PC-9 (cell line): Measurements from ENCODE around the gene PHF3. TPM values are rescaled to one million over a fixed set of nuclear protein-coding genes. Genes with fewer than 3 reads are reported as not detected.

Source experiments
- BruUV-seq: library from RNA; stranded (reverse); fragments of 400-500 nt; replicated peaks from 2 replicates; lab custom pipeline; 2021; lab: Mats Ljungman, UMichigan
- CTCF ChIA-PET: fragments of 300-600 bp; sonication (Branson Sonifier 250); formaldehyde crosslinking; loops from one replicate; lab custom pipeline; 2022; ENCODE audit warnings: antibody characterized with exemption; lab: Charles Lee
- POLR2A ChIA-PET: fragments of 300-600 bp; sonication (Branson Sonifier 250); formaldehyde crosslinking; loops from one replicate; lab custom pipeline; 2022; ENCODE audit warnings: antibody characterized with exemption; ENCODE audit not compliant: unreplicated experiment; lab: Charles Lee
- DNase-seq, 2 experiments: peaks; one replicate each; pipeline versions ENCODE4 v3.0.0 to v3.0.0-alpha.2; 2015 to 2022; ENCODE audit warnings: mixed read lengths in 1 of 2
- H2AFZ ChIP-seq: fragments of 200-600 bp; sonication (generic); 2 replicates; pipeline ENCODE4 v1.8.1; 2017; ENCODE audit warnings: antibody characterized with exemption
- H3F3A ChIP-seq: fragments of 200-600 bp; sonication (generic); 2 replicates; pipeline ENCODE4 v1.8.1; 2017; ENCODE audit warnings: antibody characterized with exemption, mild to moderate bottlenecking, low read depth; ENCODE audit not compliant: insufficient read depth
- H3K27ac ChIP-seq: fragments of 200-600 bp; sonication (generic); 2 replicates; pipeline ENCODE4 v1.6.1; 2016; ENCODE audit warnings: mixed run types
- H3K27me3 ChIP-seq: fragments of 200-600 bp; sonication (generic); 2 replicates; pipeline ENCODE4 v1.6.1; 2016; ENCODE audit warnings: low read depth, mixed run types; ENCODE audit not compliant: insufficient read depth
- H3K36me3 ChIP-seq: fragments of 200-600 bp; sonication (generic); 2 replicates; pipeline ENCODE4 v1.6.1; 2016; ENCODE audit warnings: low read depth, mixed run types
- H3K4me1 ChIP-seq: fragments of 200-600 bp; sonication (generic); replicated peaks from 2 replicates; pipeline ENCODE4 v1.6.1; 2016; ENCODE audit warnings: mixed run types; ENCODE audit not compliant: insufficient read depth
- H3K4me2 ChIP-seq: fragments of 200-600 bp; sonication (generic); 2 replicates; pipeline ENCODE4 v1.6.1; 2017; ENCODE audit warnings: mixed run types
- H3K4me3 ChIP-seq: fragments of 200-600 bp; sonication (generic); 2 replicates; pipeline ENCODE4 v1.6.1; 2016; ENCODE audit warnings: mixed run types
- H3K79me2 ChIP-seq: fragments of 200-600 bp; sonication (generic); 2 replicates; pipeline ENCODE4 v1.6.1; 2017; ENCODE audit warnings: low read depth, mixed run types
- H3K9me2 ChIP-seq: fragments of 200-600 bp; sonication (generic); 2 replicates; pipeline ENCODE4 v1.8.1; 2017; ENCODE audit warnings: mild to moderate bottlenecking; ENCODE audit not compliant: insufficient read depth
- H3K9me3 ChIP-seq: fragments of 200-600 bp; sonication (generic); 2 replicates; pipeline ENCODE4 v1.8.1; 2016; ENCODE audit warnings: low read depth; ENCODE audit not compliant: insufficient read depth
- H4K20me1 ChIP-seq: fragments of 200-600 bp; sonication (generic); 2 replicates; pipeline ENCODE4 v1.8.1; 2017; ENCODE audit not compliant: insufficient read depth
- CTCF ChIP-seq: fragments of 200-600 bp; sonication (generic); conservative IDR thresholded peaks from 2 replicates; pipeline ENCODE4 v1.6.1; 2017; ENCODE audit warnings: mixed run types, antibody characterized with exemption, mild to moderate bottlenecking, moderate library complexity
- EZH2 ChIP-seq: fragments of 200-600 bp; sonication (generic); IDR thresholded peaks from 2 replicates; pipeline ENCODE4 v1.8.0; 2017; ENCODE audit warnings: antibody characterized with exemption, low read depth
- intact Hi-C: fragments of 100-400 bp; cut with micrococcal nuclease; formaldehyde crosslinking; loops from one replicate; pipeline ENCODE4 v1.10.0; 2022; ENCODE audit not compliant: unreplicated experiment
- total RNA-seq: library from RNA; stranded (reverse); gene quantifications from 2 replicates; pipeline ENCODE4 v1.2.3, GENCODE V29; 2021

PHF3 gene
- total RNA-seq, 1 experiment from 2014 or later = 67.1 TPM

GRCh38 chr6:63644668-63645326 is 9.2 kb downstream of the PHF3 start:
- TF ChIP-seq CTCF (no peak), EZH2 (no peak)
- Histone ChIP-seq H3K79me2 (peaks cover 95% of the 10 kb centered on the region), H3K27me3 (no peaks in the 10 kb centered on the region), H3K27ac (no peak overlapping the region), H3K4me3 (no peak overlapping the region), H3K36me3 (no peaks in the 10 kb centered on the region; the same call in 1 of the 2 replicates), H4K20me1 (peaks cover 88% of the 10 kb centered on the region), H3K4me1 (peaks cover 16% of the 10 kb centered on the region), H2AFZ (no peak overlapping the region), H3K9me3 (no peaks in the 10 kb centered on the region), H3K4me2 (no peak overlapping the region), H3F3A (peaks cover 8% of the 10 kb centered on the region; the same call in 1 of the 2 replicates), H3K9me2 (no peaks in the 10 kb centered on the region)
- BruUV-seq = no TSS peak
- CTCF ChIA-PET = interaction anchor here (0.5 kb wide), 1 partner anchor 128 kb away, joined by 3 read pairs; no protein-coding TSS in a partner anchor
- no peak for DNase-seq
- POLR2A ChIA-PET = no interaction called here
- intact Hi-C loops = loop anchor here (5.0 kb wide), 1 partner anchor 58 kb away; no protein-coding TSS in a partner anchor

GRCh38 chr6:63649269-63649668 is 13.7 kb downstream of the PHF3 start:
- intact Hi-C loops = no loop called here
- POLR2A ChIA-PET = interaction anchor here (0.7 kb wide), 1 partner anchor 122 kb away, joined by 3 read pairs; no protein-coding TSS in a partner anchor
- 0 out of 2 replicates have a peak overlapping the region, but pooled peaks have one; percentile 21 for H3K4me2 ChIP-seq

More at GRCh38 chr6:63649269-63649668, 13.7 kb downstream of the PHF3 start:
- TF ChIP-seq CTCF (no peak), EZH2 (no peak)
- Histone ChIP-seq H3K9me3 (peaks cover 8% of the 10 kb centered on the region; the same call in 1 of the 2 replicates), H3F3A (peaks cover 13% of the 10 kb centered on the region; the same call in 1 of the 2 replicates), H3K79me2 (peaks cover 95% of the 10 kb centered on the region), H4K20me1 (peaks cover 78% of the 10 kb centered on the region), H2AFZ (no peak overlapping the region), H3K27me3 (no peaks in the 10 kb centered on the region), H3K9me2 (no peaks in the 10 kb centered on the region), H3K4me1 (peaks cover 12% of the 10 kb centered on the region), H3K4me3 (no peak overlapping the region), H3K36me3 (0 out of 2 replicates have a peak, but pooled peaks cover 3% of the 10 kb centered on the region), H3K27ac (peak overlapping the region; percentile 5; the same call in 1 of the 2 replicates)
- no TSS peak for BruUV-seq
- no peak for DNase-seq
- CTCF ChIA-PET = no interaction called here
